GM18520 (cell line): ENCODE results near the gene TBPL1.

Experiments
- ATAC-seq: cut with Tn5 transposase; IDR thresholded peaks from one replicate; pipeline ENCODE4 v1.9.1; 2021; ENCODE audit not compliant: unreplicated experiment

The TBPL1 gene

GRCh38 chr6:134005800-134006199 is 52.8 kb downstream of the TBPL1 start:
- ATAC-seq: no peak

DNA sequence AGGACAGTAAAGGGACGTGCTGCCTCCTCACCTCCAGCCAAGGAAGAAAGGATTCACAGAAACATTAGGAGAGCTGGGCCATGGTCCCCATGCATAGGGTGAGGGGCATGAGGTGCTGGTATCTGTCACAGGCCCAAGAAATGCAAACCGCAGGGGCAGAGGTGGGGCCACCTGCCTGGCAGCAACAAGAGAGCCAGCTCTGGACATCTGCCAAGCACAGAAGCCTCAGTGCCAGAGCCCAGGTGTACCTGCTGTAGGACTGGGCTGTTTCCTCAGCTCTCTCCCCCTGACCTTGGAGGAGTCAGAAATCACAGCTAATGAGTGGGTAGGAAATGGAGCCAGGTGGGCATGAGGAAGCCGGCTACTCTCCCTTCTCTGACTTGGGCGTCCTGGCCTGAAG is 54.1 kb downstream of the TBPL1 start:
- no peak for ATAC-seq

- no peak for ATAC-seq
Measured at GRCh38 chr6:134009876-134010275, 56.9 kb downstream of the TBPL1 start.

- no peak for ATAC-seq
Measured at GRCh38 chr6:134010400-134010799, 57.4 kb downstream of the TBPL1 start.

- ATAC-seq: no peak
Measured at GRCh38 chr6:134010974-134011373, 58.0 kb downstream of the TBPL1 start.

GRCh38 chr6:134014588-134015137 is 61.6 kb downstream of the TBPL1 start:
- no peak for ATAC-seq

DNA sequence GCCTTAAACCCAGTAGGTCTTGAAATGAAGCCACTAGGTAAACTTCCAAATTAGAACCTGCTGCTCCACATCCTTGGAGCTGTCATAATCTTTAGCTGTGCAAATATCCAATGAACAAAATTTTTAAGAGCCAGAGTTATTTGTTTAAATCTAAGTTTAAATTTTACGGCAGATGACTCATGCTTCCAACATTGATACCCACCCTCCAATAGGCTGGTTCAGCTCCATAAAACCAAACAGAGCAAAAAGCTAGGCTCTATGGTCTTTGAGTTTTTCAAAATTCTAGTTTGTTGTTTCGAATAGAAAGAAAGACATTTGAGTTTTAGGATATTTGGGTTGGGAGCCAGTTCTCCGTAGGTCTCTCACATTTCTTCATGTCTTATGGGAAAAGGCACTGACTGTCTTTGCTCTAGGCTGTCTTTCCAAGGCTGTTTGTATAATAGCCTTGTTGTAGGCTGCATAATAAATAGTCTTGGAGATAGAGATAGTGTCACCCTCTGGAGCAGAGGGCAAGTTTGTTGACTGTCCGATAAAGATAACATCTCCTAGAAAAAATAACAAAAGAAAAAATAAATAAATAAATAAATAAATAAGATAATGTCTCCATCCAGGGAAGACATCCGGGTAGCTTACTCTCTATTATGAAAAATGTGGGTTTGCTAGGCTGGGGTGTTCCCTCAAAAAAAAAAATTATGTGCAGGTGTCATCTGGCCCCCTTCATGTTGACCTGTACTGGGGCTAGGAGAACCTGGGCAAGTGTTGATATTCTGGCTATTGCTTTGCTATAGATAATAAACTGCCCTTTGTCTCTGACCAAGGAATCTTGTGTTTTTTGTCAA is 62.9 kb downstream of the TBPL1 start:
- ATAC-seq: no peak

- no peak for ATAC-seq
Measured at GRCh38 chr6:134016558-134016814, 63.5 kb downstream of the TBPL1 start.

DNA sequence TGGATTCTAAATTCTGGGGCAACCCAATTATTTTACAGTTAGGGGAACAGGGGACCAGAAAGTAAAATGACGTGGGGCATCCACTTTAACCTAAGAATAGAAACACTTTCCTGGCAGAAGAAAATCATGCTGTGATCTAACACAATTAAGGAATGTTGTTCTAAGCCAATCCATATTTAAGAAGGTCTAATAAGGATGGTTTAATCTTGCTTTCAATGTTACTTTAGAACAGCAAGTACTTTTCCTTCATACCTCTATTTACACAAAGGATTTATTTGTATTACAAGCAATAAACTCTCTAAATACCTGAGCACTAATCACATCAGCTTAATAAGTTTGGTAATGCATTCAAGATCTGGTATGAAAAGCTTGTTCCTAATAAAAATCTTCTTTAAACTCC is 67.0 kb downstream of the TBPL1 start:
- no peak for ATAC-seq

DNA sequence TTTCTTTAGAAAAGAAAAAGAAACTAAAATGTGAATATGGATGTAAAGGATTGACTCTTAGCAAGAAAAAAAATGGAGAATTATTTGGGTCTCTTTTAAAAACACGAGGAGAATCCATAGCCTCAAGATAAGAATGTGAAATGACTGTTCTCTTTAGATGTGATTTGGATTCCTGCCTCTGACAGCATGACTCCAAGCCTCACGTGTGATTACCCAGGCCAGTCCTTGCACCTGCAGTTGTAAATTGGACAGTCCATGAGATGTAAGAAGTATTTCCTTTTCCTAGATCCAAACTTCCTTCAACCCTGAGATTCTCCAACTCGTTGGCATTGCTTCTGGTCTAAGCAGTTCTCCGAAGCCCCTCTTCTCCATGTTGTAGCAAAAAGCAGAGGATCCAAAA is 67.5 kb downstream of the TBPL1 start:
- ATAC-seq: no peak

- no peak for ATAC-seq
Measured at GRCh38 chr6:134020968-134021367, 67.9 kb downstream of the TBPL1 start.

DNA sequence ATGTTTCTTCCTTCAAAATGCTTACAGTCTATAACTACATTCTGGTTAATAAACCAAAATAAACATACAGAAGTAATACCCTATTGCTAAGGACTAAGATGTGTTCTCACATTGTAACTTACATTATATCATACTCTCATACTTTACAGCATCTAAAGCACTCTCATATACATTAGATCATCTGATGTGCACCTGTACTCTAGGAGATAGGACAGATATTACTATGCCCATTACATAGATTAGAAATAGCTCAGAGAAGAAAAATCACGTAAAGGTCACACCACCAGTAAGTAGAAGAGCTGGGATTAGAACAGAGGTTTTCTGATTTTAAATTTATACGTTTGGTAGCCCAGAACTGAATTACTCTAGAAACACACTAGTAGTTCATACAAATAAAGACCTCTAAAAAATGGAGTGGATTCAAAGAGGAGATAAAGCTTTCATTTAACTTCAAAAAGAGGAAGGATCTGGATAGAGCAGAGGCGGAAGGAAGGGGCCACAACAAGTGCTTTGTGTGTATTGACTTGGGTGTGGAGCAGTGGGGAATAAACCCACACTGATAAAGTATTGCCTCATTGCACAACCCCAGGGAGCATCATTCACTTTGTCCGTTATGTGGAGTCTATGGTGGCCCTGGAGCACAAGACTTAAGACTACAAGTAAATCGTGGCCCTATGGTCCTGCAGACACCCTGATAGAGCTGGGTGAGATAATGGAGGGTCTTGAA is 68.5 kb downstream of the TBPL1 start:
- ATAC-seq: no peak

DNA sequence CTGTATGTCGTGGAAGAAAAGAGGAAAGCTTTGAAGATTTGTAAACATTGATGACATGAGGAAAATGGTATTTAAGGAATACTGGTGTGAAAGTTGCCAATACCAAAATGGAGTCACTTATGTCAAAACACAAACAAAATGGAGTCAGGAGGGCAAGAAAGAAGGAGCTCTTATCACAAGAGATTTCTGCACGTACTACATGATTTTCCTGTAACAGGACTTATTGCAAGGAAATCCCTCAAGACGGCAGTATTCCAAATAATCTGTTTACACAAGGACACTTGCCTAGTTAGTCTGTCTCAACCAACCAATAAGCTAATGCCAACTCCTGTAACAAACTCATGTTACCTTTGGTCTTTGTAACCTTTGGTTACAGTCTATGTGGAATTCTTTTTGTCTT is 69.6 kb downstream of the TBPL1 start:
- no peak for ATAC-seq

DNA sequence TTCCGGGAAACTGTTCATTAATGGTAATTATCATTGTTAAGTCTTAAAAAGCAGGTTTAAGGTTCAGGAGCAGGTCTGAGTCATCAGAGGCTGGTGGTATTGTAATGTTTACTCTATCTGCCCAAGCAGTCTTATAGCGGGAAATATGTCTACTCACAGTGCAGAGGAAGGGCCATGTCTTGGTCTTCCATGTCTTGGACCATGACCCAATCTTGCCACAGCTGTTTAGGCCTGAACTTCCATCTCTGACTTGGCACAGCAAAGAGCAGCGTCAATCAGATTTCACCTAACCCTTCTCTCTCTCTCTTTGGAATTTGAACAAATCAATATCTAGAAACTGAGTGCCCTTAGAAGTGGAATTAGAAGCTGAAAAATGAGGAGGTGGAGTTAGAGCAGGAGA is 73.6 kb downstream of the TBPL1 start:
- no peak for ATAC-seq

DNA sequence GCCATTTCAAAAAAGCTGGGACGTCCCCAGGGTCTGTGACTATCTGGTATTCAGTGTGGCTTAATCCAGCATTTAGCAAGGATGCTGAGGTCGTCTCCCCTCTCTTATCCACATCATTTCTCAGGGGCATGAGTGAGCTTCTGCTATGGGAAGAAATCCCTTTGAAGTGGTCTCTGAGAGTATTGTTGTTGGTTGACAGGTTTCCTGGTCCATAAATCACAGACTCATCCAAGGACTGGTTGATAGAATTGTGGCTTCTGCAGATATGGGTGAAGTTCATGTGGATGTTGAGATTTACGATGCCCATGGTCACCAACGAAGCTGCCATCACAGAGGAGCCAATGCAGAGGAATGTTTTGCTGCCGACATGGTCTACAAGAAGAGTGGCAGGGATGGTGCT is 75.4 kb downstream of the TBPL1 start:
- no peak for ATAC-seq

DNA sequence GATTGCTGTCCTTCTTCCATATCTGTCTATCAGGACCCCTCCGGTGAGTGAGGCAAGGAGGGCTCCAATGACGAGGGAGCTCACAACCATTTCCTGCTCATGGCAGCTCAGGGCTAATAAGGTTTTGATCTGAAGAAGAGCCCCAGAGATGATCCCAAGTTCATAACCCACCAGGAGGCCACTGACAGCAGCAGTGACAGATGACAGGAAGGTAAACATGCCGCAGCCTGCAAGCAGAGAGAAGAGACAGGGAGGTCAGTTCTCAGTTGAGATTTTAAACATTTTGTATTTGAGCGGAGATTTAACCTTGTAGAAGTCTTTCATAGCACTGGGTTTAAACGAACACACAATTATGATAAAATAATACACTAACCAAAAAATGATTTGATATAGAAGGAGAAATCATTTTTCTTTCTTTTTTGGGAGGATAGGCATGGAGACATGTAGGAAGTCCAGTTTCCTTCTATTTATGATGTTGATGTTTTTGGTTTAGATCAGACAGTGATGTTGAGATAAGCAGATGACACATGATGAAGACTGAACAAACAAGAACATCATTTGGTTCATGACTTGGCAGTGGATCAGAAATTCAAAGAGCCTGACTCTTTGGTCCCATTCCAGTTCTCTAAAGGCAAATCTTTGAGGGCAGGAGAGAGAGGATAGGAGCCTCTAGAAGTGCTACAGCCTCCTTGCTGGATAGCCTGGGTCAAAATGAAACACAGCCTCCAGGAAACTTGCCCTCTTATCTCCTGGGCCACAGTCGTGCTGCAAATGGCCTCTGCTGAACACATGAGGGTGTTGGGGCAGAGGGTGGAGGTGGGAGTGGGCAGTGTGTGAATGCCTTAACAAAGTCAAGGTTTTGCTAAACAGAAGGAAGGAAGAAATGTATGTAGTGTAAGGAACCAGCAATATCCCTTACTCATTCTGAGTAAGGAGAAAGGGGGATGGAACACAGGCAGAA is 76.8 kb downstream of the TBPL1 start:
- ATAC-seq: no peak

GRCh38 chr6:134031696-134032255 is 78.8 kb downstream of the TBPL1 start:
- no peak for ATAC-seq

DNA sequence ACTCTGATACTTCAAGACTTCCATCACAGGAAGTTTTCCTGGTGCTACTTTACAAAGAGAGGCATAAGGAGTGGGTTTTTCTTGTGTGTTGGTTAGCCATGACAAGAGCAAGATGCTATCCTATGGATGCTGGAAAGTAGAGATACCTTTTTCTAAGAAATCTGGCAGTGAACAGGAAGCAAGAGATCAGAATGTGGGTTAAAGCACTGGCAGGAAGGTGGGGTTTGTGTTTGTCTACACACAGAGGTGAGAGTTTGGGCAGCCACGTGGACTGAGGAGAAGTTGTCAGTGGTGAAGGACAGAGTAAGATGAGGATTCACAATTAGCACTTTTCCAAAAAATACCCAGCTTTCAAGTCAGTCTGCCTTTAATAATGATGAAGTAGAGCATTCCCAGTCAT is 81.5 kb downstream of the TBPL1 start:
- ATAC-seq: no peak

GRCh38 chr6:134034961-134035822 is 82.2 kb downstream of the TBPL1 start:
- ATAC-seq: peak; percentile 9

DNA sequence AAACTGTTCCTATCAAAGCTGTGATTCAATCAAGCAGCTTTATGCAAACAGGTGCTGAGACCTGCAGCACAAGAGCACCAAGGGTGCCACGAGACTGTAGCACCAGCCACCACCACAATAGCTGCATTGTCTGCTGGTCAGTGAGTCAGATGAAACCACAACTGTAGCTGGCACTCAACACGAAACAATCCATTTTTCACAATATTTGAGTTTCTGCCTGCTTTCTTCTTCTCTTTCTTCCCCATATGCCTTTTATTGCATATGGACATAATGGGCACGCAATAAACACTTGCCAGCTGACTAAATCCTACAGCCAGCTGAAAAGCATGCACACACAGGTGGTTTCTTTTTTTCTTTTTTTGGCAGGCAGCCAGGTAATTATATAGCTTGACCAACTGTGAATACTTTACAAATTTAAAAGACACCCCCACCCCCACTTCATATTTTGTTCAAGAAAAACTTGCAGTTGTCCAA is 82.8 kb downstream of the TBPL1 start:
- peak; percentile 67 for ATAC-seq
